NB4 (cell line): ENCODE results near the gene SRGAP3.

ENCODE experiments used
- DNase-seq: peaks from one replicate; pipeline ENCODE4 v3.0.0; 2010; ENCODE audit warnings: low read depth
- H3K4me3 ChIP-seq: one replicate; pipeline ENCODE4 v1.5.1; 2011; ENCODE audit warnings: mild to moderate bottlenecking, low read depth, low read length, moderate library complexity
- MYC ChIP-seq: IDR thresholded peaks from 2 replicates; pipeline ENCODE4 v1.6.1; 2011; ENCODE audit warnings: low read depth, low read length
- POLR2A ChIP-seq: IDR thresholded peaks from 2 replicates; pipeline ENCODE4 v1.6.1; 2011; ENCODE audit warnings: mild to moderate bottlenecking; ENCODE audit not compliant: insufficient read length; ENCODE audit errors: extremely low read depth
- TF ChIP-seq, protein P1 (sequence below): IDR thresholded peaks from 2 replicates; pipeline ENCODE4 v1.6.1; 2011; ENCODE audit warnings: low read depth, low read length
- TF ChIP-seq, protein P2 (sequence below): IDR thresholded peaks from one replicate; pipeline ENCODE4 v1.5.1; 2012; ENCODE audit warnings: low read depth, low read length

Gene SRGAP3

DNA sequence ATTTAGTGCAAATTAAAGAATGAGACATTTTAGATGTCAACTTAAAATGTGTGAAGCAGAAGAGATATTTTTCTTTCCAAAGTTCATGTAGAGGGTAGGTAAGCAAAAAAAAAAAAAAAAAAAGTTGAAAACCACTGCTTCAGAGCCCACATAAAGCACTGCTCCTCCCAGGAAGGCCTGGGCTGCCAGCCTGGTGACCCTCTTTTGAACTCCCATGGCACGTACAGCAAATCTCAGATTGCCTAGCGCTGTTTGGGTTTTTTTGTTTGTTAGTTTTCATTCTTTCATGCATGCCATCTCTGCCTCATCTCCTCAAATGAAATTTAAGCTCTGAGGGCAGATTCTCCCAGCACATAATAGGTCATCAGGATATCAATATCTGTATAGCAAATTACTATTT is 120.1 kb downstream of the SRGAP3 start:
- no peak for DNase-seq
- TF ChIP-seq, protein P1, sequence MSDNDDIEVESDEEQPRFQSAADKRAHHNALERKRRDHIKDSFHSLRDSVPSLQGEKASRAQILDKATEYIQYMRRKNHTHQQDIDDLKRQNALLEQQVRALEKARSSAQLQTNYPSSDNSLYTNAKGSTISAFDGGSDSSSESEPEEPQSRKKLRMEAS: no peak
- TF ChIP-seq POLR2A (no peak), MYC (no peak)
- TF ChIP-seq, protein P2, sequence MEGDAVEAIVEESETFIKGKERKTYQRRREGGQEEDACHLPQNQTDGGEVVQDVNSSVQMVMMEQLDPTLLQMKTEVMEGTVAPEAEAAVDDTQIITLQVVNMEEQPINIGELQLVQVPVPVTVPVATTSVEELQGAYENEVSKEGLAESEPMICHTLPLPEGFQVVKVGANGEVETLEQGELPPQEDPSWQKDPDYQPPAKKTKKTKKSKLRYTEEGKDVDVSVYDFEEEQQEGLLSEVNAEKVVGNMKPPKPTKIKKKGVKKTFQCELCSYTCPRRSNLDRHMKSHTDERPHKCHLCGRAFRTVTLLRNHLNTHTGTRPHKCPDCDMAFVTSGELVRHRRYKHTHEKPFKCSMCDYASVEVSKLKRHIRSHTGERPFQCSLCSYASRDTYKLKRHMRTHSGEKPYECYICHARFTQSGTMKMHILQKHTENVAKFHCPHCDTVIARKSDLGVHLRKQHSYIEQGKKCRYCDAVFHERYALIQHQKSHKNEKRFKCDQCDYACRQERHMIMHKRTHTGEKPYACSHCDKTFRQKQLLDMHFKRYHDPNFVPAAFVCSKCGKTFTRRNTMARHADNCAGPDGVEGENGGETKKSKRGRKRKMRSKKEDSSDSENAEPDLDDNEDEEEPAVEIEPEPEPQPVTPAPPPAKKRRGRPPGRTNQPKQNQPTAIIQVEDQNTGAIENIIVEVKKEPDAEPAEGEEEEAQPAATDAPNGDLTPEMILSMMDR: no peak
- no peak overlapping the region for H3K4me3 ChIP-seq

DNA sequence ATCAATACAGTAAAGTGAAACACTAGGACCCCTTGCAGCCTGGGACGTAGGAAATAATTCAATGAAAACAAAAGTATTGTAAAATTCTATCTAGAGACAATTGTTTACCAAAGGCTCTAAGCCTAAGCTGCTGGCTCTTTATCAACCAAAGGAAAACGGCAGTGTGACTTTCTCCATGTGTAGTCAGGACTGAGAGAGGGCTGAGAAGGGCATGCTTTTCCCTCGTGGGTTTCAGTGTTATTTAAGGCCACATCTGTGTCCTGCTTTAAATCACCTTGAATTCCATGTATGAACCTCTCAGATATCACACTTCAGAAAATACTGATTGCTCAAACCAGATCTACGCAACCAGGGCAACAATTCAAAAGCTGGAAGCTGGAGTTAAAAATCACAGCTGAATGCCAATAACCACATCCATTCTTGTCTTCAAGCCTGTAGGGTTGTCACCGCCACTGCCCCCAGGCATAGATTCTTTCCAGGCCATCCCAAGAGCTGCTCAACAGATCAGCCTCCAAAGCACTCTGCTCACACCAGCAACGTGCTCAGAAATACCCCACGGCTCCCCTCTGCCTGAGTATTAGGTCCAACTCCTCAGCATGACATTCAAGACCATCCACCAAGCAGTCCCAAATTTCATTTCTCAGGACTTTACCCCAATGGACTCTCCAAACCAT is 124.0 kb downstream of the SRGAP3 start:
- DNase-seq: no peak
- TF ChIP-seq, protein P1: no peak
- TF ChIP-seq, protein P2: no peak
- no peak for TF ChIP-seq MYC
- no peak overlapping the region for H3K4me3 ChIP-seq

DNA sequence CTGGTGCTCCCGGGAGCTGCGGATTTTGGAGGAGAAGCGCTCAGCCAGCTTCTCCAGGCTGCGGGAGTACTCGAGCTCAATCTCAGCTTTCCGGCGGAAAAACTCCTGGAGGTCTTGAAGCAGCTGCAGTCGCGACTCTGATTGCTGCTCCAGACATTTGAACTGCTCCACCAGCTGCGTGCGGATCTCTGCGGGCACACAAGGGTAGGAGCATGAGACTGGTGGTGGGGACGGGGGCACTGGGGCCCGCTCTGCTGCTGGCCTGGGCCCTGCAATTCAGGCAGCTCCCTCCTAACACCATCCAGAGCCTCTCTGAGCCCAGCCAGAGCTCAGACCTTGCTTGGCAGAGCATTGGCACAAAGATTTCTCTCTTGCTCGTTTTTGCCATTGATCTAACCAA is 124.7 kb downstream of the SRGAP3 start:
- TF ChIP-seq MYC: no peak
- TF ChIP-seq, protein P2: no peak
- TF ChIP-seq POLR2A: no peak
- TF ChIP-seq, protein P1: no peak
- H3K4me3 ChIP-seq: no peak overlapping the region
- no peak for DNase-seq

DNA sequence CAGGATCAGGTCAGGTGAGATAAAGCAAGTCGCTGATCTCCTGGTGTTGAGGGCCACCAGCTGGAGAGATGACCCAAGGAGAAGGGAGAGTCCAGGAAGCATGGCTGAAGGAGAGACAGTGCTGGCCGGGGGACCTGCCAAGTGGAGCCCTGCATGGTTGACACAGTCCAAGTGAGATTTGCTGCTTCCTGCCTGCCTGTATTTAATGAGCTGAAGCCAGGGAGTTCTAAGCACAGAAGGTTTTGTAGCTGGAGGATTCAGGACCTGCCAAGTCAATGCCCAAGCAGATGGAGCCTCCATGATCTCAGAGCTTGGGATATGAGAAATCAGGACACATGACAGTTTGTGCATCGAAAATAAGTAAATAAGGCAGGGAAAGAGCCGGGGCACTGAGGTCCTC is 125.6 kb downstream of the SRGAP3 start:
- no peak overlapping the region for H3K4me3 ChIP-seq
- TF ChIP-seq MYC (no peak), POLR2A (no peak)
- TF ChIP-seq, protein P2: no peak
- TF ChIP-seq, protein P1: no peak
- no peak for DNase-seq

DNA sequence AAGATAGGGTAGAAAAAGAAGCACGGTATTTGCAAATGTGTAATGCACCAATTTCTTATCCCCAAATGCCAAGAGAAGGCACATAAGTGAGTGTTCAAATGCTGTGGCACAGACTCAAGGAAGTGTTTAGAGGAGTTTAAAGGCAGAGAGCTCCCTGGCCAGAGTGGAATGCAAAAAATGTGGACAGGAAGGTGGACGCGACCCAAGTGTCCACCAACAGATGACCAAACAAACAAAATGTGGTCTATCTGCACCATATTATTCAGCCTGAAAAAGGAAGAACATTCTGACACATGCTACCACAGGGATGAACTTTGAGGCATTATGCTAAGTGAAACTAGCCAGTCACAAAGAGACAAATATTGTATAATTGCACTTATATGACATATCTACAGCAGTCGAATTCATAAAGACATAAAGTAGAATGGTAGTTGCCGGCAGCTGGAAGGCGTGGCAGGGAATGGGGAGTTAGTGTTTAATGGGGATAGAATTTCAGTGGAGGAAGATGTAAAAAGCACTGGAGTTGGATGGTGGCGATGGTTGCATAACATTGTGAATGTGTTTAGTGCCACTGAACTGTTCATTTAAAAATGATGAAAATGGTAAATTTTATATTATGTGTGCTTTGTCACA is 126.6 kb downstream of the SRGAP3 start:
- TF ChIP-seq, protein P2: no peak
- TF ChIP-seq, protein P1: no peak
- no peak for TF ChIP-seq MYC
- no peak for DNase-seq

More for the DNA sequence above, 126.6 kb downstream of the SRGAP3 start:
- no peak overlapping the region for H3K4me3 ChIP-seq
